PC-9 (cell line): Measurements from ENCODE around the gene CEP76. TPM values are rescaled to one million over a fixed set of nuclear protein-coding genes. Genes with fewer than 3 reads are reported as not detected.
A peak's percentile ranks its signal among the peaks of the same experiment; 100 is the strongest.

Experiments used
- BruUV-seq: library from RNA; stranded (reverse); fragments of 400-500 nt; replicated peaks from 2 replicates; lab custom pipeline; 2021; lab: Mats Ljungman, UMichigan
- CTCF ChIA-PET: fragments of 300-600 bp; sonication (Branson Sonifier 250); formaldehyde crosslinking; loops from one replicate; lab custom pipeline; 2022; ENCODE audit warnings: antibody characterized with exemption; lab: Charles Lee
- POLR2A ChIA-PET: fragments of 300-600 bp; sonication (Branson Sonifier 250); formaldehyde crosslinking; loops from one replicate; lab custom pipeline; 2022; ENCODE audit warnings: antibody characterized with exemption; ENCODE audit not compliant: unreplicated experiment; lab: Charles Lee
- DNase-seq, 2 experiments: peaks; one replicate each; pipeline versions ENCODE4 v3.0.0 to v3.0.0-alpha.2; 2015 to 2022; ENCODE audit warnings: mixed read lengths in 1 of 2
- H2AFZ ChIP-seq: fragments of 200-600 bp; sonication (generic); 2 replicates; pipeline ENCODE4 v1.8.1; 2017; ENCODE audit warnings: antibody characterized with exemption
- H3F3A ChIP-seq: fragments of 200-600 bp; sonication (generic); 2 replicates; pipeline ENCODE4 v1.8.1; 2017; ENCODE audit warnings: antibody characterized with exemption, mild to moderate bottlenecking, low read depth; ENCODE audit not compliant: insufficient read depth
- H3K27ac ChIP-seq: fragments of 200-600 bp; sonication (generic); 2 replicates; pipeline ENCODE4 v1.6.1; 2016; ENCODE audit warnings: mixed run types
- H3K27me3 ChIP-seq: fragments of 200-600 bp; sonication (generic); 2 replicates; pipeline ENCODE4 v1.6.1; 2016; ENCODE audit warnings: low read depth, mixed run types; ENCODE audit not compliant: insufficient read depth
- H3K36me3 ChIP-seq: fragments of 200-600 bp; sonication (generic); 2 replicates; pipeline ENCODE4 v1.6.1; 2016; ENCODE audit warnings: low read depth, mixed run types
- H3K4me1 ChIP-seq: fragments of 200-600 bp; sonication (generic); replicated peaks from 2 replicates; pipeline ENCODE4 v1.6.1; 2016; ENCODE audit warnings: mixed run types; ENCODE audit not compliant: insufficient read depth
- H3K4me2 ChIP-seq: fragments of 200-600 bp; sonication (generic); 2 replicates; pipeline ENCODE4 v1.6.1; 2017; ENCODE audit warnings: mixed run types
- H3K4me3 ChIP-seq: fragments of 200-600 bp; sonication (generic); 2 replicates; pipeline ENCODE4 v1.6.1; 2016; ENCODE audit warnings: mixed run types
- H3K79me2 ChIP-seq: fragments of 200-600 bp; sonication (generic); 2 replicates; pipeline ENCODE4 v1.6.1; 2017; ENCODE audit warnings: low read depth, mixed run types
- H3K9me2 ChIP-seq: fragments of 200-600 bp; sonication (generic); 2 replicates; pipeline ENCODE4 v1.8.1; 2017; ENCODE audit warnings: mild to moderate bottlenecking; ENCODE audit not compliant: insufficient read depth
- H3K9me3 ChIP-seq: fragments of 200-600 bp; sonication (generic); 2 replicates; pipeline ENCODE4 v1.8.1; 2016; ENCODE audit warnings: low read depth; ENCODE audit not compliant: insufficient read depth
- H4K20me1 ChIP-seq: fragments of 200-600 bp; sonication (generic); 2 replicates; pipeline ENCODE4 v1.8.1; 2017; ENCODE audit not compliant: insufficient read depth
- CTCF ChIP-seq: fragments of 200-600 bp; sonication (generic); conservative IDR thresholded peaks from 2 replicates; pipeline ENCODE4 v1.6.1; 2017; ENCODE audit warnings: mixed run types, antibody characterized with exemption, mild to moderate bottlenecking, moderate library complexity
- EZH2 ChIP-seq: fragments of 200-600 bp; sonication (generic); IDR thresholded peaks from 2 replicates; pipeline ENCODE4 v1.8.0; 2017; ENCODE audit warnings: antibody characterized with exemption, low read depth
- intact Hi-C: fragments of 100-400 bp; cut with micrococcal nuclease; formaldehyde crosslinking; loops from one replicate; pipeline ENCODE4 v1.10.0; 2022; ENCODE audit not compliant: unreplicated experiment
- total RNA-seq: library from RNA; stranded (reverse); gene quantifications from 2 replicates; pipeline ENCODE4 v1.2.3, GENCODE V29; 2021

Gene CEP76
- total RNA-seq, 1 experiment from 2014 or later = 14.5 TPM

- Histone ChIP-seq H3K27me3 (no peaks in the 10 kb centered on the region), H3K9me2 (no peaks in the 10 kb centered on the region), H3K79me2 (no peaks in the 10 kb centered on the region), H4K20me1 (no peaks in the 10 kb centered on the region), H3K36me3 (no peaks in the 10 kb centered on the region), H3K27ac (no peak overlapping the region), H3K4me1 (no peaks in the 10 kb centered on the region), H3K9me3 (no peaks in the 10 kb centered on the region), H2AFZ (no peak overlapping the region), H3K4me3 (no peak overlapping the region), H3F3A (no peaks in the 10 kb centered on the region), H3K4me2 (no peak overlapping the region)
- TF ChIP-seq CTCF = no peak
- TF ChIP-seq EZH2 = no peak
- no TSS peak for BruUV-seq
- intact Hi-C loops = no loop called here
- POLR2A ChIA-PET = no interaction called here
- CTCF ChIA-PET = no interaction called here
- DNase-seq = no peak
Observed at GRCh38 chr18:12751503-12751884, 49.0 kb upstream of the CEP76 start.

- Histone ChIP-seq H3K27ac (no peak overlapping the region), H3K79me2 (no peaks in the 10 kb centered on the region), H3K9me2 (no peaks in the 10 kb centered on the region), H3K4me2 (no peak overlapping the region), H3K4me1 (no peaks in the 10 kb centered on the region), H3F3A (no peaks in the 10 kb centered on the region), H4K20me1 (no peaks in the 10 kb centered on the region), H2AFZ (no peak overlapping the region), H3K36me3 (no peaks in the 10 kb centered on the region), H3K9me3 (no peaks in the 10 kb centered on the region), H3K4me3 (no peak overlapping the region), H3K27me3 (no peaks in the 10 kb centered on the region)
- TF ChIP-seq EZH2 = no peak
- no peak for TF ChIP-seq CTCF
- CTCF ChIA-PET = no interaction called here
- no TSS peak for BruUV-seq
- POLR2A ChIA-PET = no interaction called here
- DNase-seq = no peak
- intact Hi-C loops = no loop called here
Observed at GRCh38 chr18:12750715-12751502, 48.4 kb upstream of the CEP76 start.

- H2AFZ ChIP-seq = no peak overlapping the region
- BruUV-seq = no TSS peak
Observed at GRCh38 chr18:12750076-12750714, 47.7 kb upstream of the CEP76 start.

More at GRCh38 chr18:12750076-12750714, 47.7 kb upstream of the CEP76 start:
- POLR2A ChIA-PET = no interaction called here
- no peaks in the 10 kb centered on the region for H3K79me2 ChIP-seq
- intact Hi-C loops = no loop called here
- DNase-seq = peak in 1 of 2 experiments; percentile 37
- no peak overlapping the region for H3K4me2 ChIP-seq
- no peaks in the 10 kb centered on the region for H3F3A ChIP-seq
- no peaks in the 10 kb centered on the region for H3K4me1 ChIP-seq
- no peaks in the 10 kb centered on the region for H3K36me3 ChIP-seq
- H3K4me3 ChIP-seq = no peak overlapping the region
- CTCF ChIA-PET = no interaction called here
- H3K9me3 ChIP-seq = no peaks in the 10 kb centered on the region
- no peak overlapping the region for H3K27ac ChIP-seq
- H3K9me2 ChIP-seq = no peaks in the 10 kb centered on the region
- no peaks in the 10 kb centered on the region for H3K27me3 ChIP-seq
- TF ChIP-seq EZH2 = no peak
- TF ChIP-seq CTCF = no peak
- no peaks in the 10 kb centered on the region for H4K20me1 ChIP-seq
